ENCODE results near the gene ITPR1.

DNA sequence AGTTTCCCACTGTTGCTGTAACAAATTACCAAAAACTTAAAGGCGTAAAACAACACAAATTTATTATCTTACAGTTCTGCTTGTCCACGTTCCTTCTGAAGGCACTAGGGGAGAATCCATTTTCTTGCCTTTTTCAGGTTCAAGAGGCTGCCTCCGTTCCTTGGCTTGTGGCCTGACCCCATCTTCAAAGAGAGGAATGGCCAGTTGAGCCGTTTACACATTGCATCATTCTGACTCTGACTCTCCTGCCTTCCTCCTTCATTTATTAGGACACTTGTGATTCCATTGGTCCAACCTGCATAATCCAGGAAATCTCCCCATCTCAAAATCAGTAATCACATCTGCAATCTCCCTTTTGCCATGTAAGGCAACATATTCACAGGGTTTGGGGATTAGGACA, 363.4 kb downstream of the ITPR1 start:
- TF ChIP-seq, protein P1, sequence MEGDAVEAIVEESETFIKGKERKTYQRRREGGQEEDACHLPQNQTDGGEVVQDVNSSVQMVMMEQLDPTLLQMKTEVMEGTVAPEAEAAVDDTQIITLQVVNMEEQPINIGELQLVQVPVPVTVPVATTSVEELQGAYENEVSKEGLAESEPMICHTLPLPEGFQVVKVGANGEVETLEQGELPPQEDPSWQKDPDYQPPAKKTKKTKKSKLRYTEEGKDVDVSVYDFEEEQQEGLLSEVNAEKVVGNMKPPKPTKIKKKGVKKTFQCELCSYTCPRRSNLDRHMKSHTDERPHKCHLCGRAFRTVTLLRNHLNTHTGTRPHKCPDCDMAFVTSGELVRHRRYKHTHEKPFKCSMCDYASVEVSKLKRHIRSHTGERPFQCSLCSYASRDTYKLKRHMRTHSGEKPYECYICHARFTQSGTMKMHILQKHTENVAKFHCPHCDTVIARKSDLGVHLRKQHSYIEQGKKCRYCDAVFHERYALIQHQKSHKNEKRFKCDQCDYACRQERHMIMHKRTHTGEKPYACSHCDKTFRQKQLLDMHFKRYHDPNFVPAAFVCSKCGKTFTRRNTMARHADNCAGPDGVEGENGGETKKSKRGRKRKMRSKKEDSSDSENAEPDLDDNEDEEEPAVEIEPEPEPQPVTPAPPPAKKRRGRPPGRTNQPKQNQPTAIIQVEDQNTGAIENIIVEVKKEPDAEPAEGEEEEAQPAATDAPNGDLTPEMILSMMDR (conservative IDR thresholded peaks at IDR 0.05; ENCODE audit: low read length): no peak
- no peak for TF ChIP-seq EZH2phosphoT487 (IDR thresholded peaks at IDR 0.05; ENCODE audit: borderline replicate concordance, low read depth, low read length)
